Small intestine (tissue), 7 donors: ENCODE results near the gene LMO4. TPM values are rescaled to one million over a fixed set of nuclear protein-coding genes. Genes with fewer than 3 reads are reported as not detected.

Experiments used
- DNase-seq, 2 donors: peaks; one replicate each; pipeline versions ENCODE4 v3.0.0 to v3.0.0-alpha.2; 2013
- FAIRE-seq: peaks from 2 replicates; lab custom pipeline; 2012; peaks lifted over from hg19 to GRCh38; lab: Jason Lieb, UNC
- H3K27ac ChIP-seq, 3 donors: one replicate each; pipeline ENCODE4 v1.5.1; 2013; ENCODE audit warnings: low read length in 2 of 3, mild to moderate bottlenecking in 2 of 3, control low read depth in 1 of 3, inconsistent platforms in 1 of 3, low read depth in 1 of 3, moderate library complexity in 1 of 3
- H3K27me3 ChIP-seq, 3 donors: one replicate each; pipeline ENCODE4 v1.6.1; 2013; ENCODE audit warnings: low read length in 3 of 3, inconsistent platforms in 1 of 3; ENCODE audit not compliant: control insufficient read depth in 3 of 3, insufficient read depth in 3 of 3
- H3K36me3 ChIP-seq, 3 donors: one replicate each; pipeline ENCODE4 v1.6.1; 2013; ENCODE audit warnings: low read length in 3 of 3, inconsistent platforms in 1 of 3, low read depth in 1 of 3, mild to moderate bottlenecking in 1 of 3, moderate library complexity in 1 of 3; ENCODE audit not compliant: control insufficient read depth in 3 of 3, insufficient read depth in 2 of 3
- H3K4me1 ChIP-seq, 3 donors: one replicate each; pipeline ENCODE4 v1.6.1; 2013; ENCODE audit warnings: low read length in 2 of 3, inconsistent platforms in 1 of 3, low read depth in 1 of 3, mild to moderate bottlenecking in 1 of 3, moderate library complexity in 1 of 3; ENCODE audit not compliant: control insufficient read depth in 3 of 3, insufficient read depth in 2 of 3
- H3K4me3 ChIP-seq, 3 donors: one replicate each; pipeline ENCODE4 v1.5.1; 2013; ENCODE audit warnings: low read length in 3 of 3, control low read depth in 1 of 3, inconsistent platforms in 1 of 3, low read depth in 1 of 3, mild to moderate bottlenecking in 1 of 3, moderate library complexity in 1 of 3
- H3K9me3 ChIP-seq, 2 donors: one replicate each; pipeline ENCODE4 v1.6.1; 2013; ENCODE audit warnings: low read depth in 1 of 2, low read length in 1 of 2; ENCODE audit not compliant: control insufficient read depth in 2 of 2, insufficient read depth in 1 of 2
- WGBS, 3 donors: extraction: QIAGEN DNeasy Blood & Tissue Kit; methylation state at CpG; one replicate each; pipeline ENCODE4 v1.1.7; 2013; 5-methylcytosine and 5-hydroxymethylcytosine counted together
- polyA plus RNA-seq, 4 donors: library from polyadenylated mRNA; stranded (reverse) in 3 of 4; unstranded in 1 of 4; fragments of 200-250 nt in 3 of 4; fragments of 120-200 nt in 1 of 4; gene quantifications; one replicate each; pipeline versions ENCODE4 v1.2.1 to v1.2.3, GENCODE V29; 2013
- donor health status: healthy with polysubstance abuse.
- donor health status: control.
- donor health status: control.
- donor health status: Bipolar disorder and iron deficiency.
- donor health status: healthy.

Gene LMO4
- polyA plus RNA-seq, 4 donors = 66.4 to 162 (median 94.9) TPM

GRCh38 chr1:87294633-87295032 lies 34.0 kb upstream of the LMO4 start:
- 81 to 85% (median 83%) methylated on average over 5 of the region's 5 CpGs for WGBS, 3 donors
- Histone ChIP-seq H3K9me3 (peaks cover 0 to 10% of the 10 kb centered on the region in 2 donors), H3K36me3 (no peaks in the 10 kb centered on the region), H3K27ac (no peak overlapping the region), H3K4me1 (peaks cover 0 to 17% (median 0%) of the 10 kb centered on the region in 3 donors), H3K27me3 (no peaks in the 10 kb centered on the region), H3K4me3 (no peak overlapping the region)
- FAIRE-seq (no peak), DNase-seq (no peak)

GRCh38 chr1:87295445-87296110 lies 33.1 kb upstream of the LMO4 start:
- FAIRE-seq (no peak), DNase-seq (no peak)
- H3K27me3 ChIP-seq = no peaks in the 10 kb centered on the region
- H3K4me3 ChIP-seq = no peak overlapping the region
- WGBS, 3 donors = 59 to 74% (median 62%) methylated on average over 11 of the region's 11 CpGs
- H3K27ac ChIP-seq = no peak overlapping the region
- peaks cover 0 to 17% (median 0%) of the 10 kb centered on the region in 3 donors for H3K4me1 ChIP-seq
- peaks cover 0 to 10% of the 10 kb centered on the region in 2 donors for H3K9me3 ChIP-seq
- no peaks in the 10 kb centered on the region for H3K36me3 ChIP-seq

DNA sequence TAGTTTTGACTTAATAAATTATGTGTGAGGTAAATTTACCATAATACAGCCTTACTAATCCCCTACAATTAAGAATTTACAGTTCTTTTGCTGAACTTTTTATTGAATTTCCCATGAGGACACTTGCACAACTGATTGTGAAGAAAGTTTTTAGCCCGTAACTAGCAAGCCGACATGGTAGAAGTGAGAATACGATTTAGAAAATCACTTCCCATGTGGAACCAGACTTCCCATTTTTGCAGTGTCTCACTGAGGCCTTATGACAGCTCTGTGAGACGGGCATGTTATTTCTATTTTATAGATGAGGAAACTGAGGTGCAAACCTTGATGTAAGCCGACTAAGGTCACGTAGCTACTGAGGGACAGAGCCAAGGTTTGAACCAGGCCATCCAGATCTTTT lies 32.5 kb upstream of the LMO4 start:
- Histone ChIP-seq H3K9me3 (peaks cover 0 to 10% of the 10 kb centered on the region in 2 donors), H3K36me3 (no peaks in the 10 kb centered on the region), H3K4me1 (peaks cover 0 to 13% (median 0%) of the 10 kb centered on the region in 3 donors), H3K4me3 (no peak overlapping the region), H3K27me3 (no peaks in the 10 kb centered on the region), H3K27ac (no peak overlapping the region)
- 91 to 92% (median 91%) methylated on average over 6 of the region's 6 CpGs for WGBS, 3 donors
- DNase-seq = no peak
- no peak for FAIRE-seq

- H3K9me3 ChIP-seq = peaks cover 0 to 10% of the 10 kb centered on the region in 2 donors
- H3K27me3 ChIP-seq = no peaks in the 10 kb centered on the region
- H3K4me3 ChIP-seq = no peak overlapping the region
- 80 to 96% (median 87%) methylated on average over 1 of the region's 1 CpG for WGBS, 3 donors
- no peaks in the 10 kb centered on the region for H3K36me3 ChIP-seq
- no peaks in the 10 kb centered on the region for H3K4me1 ChIP-seq
- FAIRE-seq = no peak
- no peak for DNase-seq
- H3K27ac ChIP-seq = no peak overlapping the region
These were observed 29.0 kb upstream of the LMO4 start for GRCh38 chr1:87299661-87300060.

DNA sequence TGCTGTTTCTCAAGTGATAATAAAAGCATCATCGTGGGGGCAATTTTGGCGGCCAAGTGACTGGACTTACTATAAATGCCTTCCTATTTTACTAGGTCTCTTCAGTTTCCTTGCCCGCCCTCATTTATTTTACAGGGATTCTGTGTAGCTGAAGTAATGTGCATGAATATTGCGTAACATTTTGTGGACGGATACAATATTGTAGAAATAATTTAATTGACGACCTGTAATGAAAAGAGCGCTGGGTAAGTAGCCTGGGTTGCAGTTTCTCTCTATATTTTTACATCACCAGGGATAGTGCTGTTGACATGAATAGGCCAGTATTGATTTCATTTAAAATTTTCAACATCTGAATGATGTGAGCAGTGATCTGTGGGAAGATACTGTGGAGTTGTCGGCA lies 28.1 kb upstream of the LMO4 start:
- 86 to 93% (median 92%) methylated on average over 8 of the region's 8 CpGs for WGBS, 3 donors
- H3K4me3 ChIP-seq = no peak overlapping the region
- no peaks in the 10 kb centered on the region for H3K36me3 ChIP-seq
- peaks cover 0 to 4% (median 0%) of the 10 kb centered on the region in 3 donors for H3K4me1 ChIP-seq
- H3K27me3 ChIP-seq = no peaks in the 10 kb centered on the region
- H3K9me3 ChIP-seq = peaks cover 0 to 10% of the 10 kb centered on the region in 2 donors
- no peak overlapping the region for H3K27ac ChIP-seq
- FAIRE-seq (no peak), DNase-seq (no peak)

- no peak overlapping the region for H3K4me3 ChIP-seq
- H3K27ac ChIP-seq = no peak overlapping the region
- H3K4me1 ChIP-seq = peaks cover 0 to 4% (median 0%) of the 10 kb centered on the region in 3 donors
- WGBS, 3 donors = 71 to 83% (median 80%) methylated on average over 5 of the region's 5 CpGs
- H3K9me3 ChIP-seq = no peaks in the 10 kb centered on the region
- no peak for FAIRE-seq
- DNase-seq = no peak
- no peaks in the 10 kb centered on the region for H3K36me3 ChIP-seq
- no peaks in the 10 kb centered on the region for H3K27me3 ChIP-seq
These were observed 23.5 kb upstream of the LMO4 start for GRCh38 chr1:87305151-87305550.

DNA sequence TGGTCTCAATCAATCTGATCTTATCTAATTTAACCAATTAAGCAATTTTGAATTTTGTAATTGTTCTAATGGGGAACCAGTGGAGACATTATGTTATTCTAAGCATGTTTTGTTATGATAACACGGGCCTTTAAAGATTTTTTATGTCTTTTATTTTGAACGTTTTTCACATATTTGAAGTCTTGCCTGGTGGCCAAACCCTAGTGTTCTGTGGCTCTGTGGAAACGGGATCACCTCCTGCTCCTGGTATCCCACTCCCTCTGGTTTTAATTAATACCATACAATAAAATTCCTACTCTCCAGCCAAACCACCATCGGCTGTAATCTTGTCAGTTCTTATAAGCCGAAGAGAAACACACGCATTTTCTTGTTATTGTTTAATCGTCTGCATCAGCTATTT lies 22.9 kb upstream of the LMO4 start:
- peaks cover 0 to 4% (median 0%) of the 10 kb centered on the region in 3 donors for H3K4me1 ChIP-seq
- DNase-seq (no peak), FAIRE-seq (no peak)
- WGBS, 3 donors = 72 to 82% (median 73%) methylated on average over 7 of the region's 7 CpGs
- H3K4me3 ChIP-seq = no peak overlapping the region
- H3K27ac ChIP-seq = no peak overlapping the region
- H3K27me3 ChIP-seq = no peaks in the 10 kb centered on the region
- no peaks in the 10 kb centered on the region for H3K36me3 ChIP-seq
- no peaks in the 10 kb centered on the region for H3K9me3 ChIP-seq

GRCh38 chr1:87307306-87307705 lies 21.4 kb upstream of the LMO4 start:
- no peak for FAIRE-seq

DNA sequence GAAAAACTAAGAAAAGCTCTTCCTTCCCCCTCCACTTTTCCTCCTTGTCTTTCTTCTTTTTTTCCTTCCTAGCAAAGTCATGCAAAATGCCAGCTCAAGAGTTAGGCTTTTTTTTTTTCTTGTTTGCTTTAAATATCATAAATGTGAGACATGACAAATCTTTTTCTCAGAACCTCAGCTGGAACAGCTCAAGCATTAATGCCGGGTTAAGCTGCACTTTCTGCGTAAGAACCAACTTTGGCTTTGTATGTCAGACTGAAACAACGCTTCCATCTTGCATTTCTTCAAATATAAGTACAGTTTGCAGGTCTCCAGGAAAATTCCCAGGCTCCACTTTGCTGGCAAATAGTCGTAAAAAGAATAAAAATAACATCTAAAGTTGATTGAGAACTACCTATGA lies 20.7 kb upstream of the LMO4 start:
- 78 to 81% (median 79%) methylated on average over 4 of the region's 4 CpGs for WGBS, 3 donors
- H3K9me3 ChIP-seq = no peaks in the 10 kb centered on the region
- no peak overlapping the region for H3K4me3 ChIP-seq
- H3K27ac ChIP-seq = no peak overlapping the region
- DNase-seq = no peak
- peaks cover 0 to 4% (median 0%) of the 10 kb centered on the region in 3 donors for H3K4me1 ChIP-seq
- no peaks in the 10 kb centered on the region for H3K36me3 ChIP-seq
- no peaks in the 10 kb centered on the region for H3K27me3 ChIP-seq
- no peak for FAIRE-seq

More at GRCh38 chr1:87307306-87307705, 21.4 kb upstream of the LMO4 start:
- no peaks in the 10 kb centered on the region for H3K9me3 ChIP-seq
- no peaks in the 10 kb centered on the region for H3K27me3 ChIP-seq
- H3K4me1 ChIP-seq = peaks cover 0 to 4% (median 0%) of the 10 kb centered on the region in 3 donors
- WGBS, 3 donors = 80 to 93% (median 88%) methylated on average over 8 of the region's 8 CpGs
- DNase-seq = no peak
- H3K36me3 ChIP-seq = no peaks in the 10 kb centered on the region
- no peak overlapping the region for H3K27ac ChIP-seq
- H3K4me3 ChIP-seq = no peak overlapping the region
